HepG2 (cell line): ENCODE data around the gene AHCY. TPM values are rescaled to one million over a fixed set of nuclear protein-coding genes. Genes with fewer than 3 reads are reported as not detected.
A peak's percentile ranks its signal among the peaks of the same experiment; 100 is the strongest.

Experiments
- ARID5B ChIP-seq: IDR thresholded peaks from 2 replicates; pipeline ENCODE4 v1.4.0; 2020; ENCODE audit warnings: mild to moderate bottlenecking, missing genetic modification reagents
- CREM ChIP-seq, 2 experiments: sonication (generic) in 1 of 2; formaldehyde crosslinking in 1 of 2; IDR thresholded peaks; 2 replicates each; pipeline versions ENCODE4 v1.4.0 to v1.6.1; 2016 to 2020; ENCODE audit warnings: antibody characterized with exemption in 1 of 2, mild to moderate bottlenecking in 1 of 2, missing genetic modification reagents in 1 of 2
- FOXA3 ChIP-seq: IDR thresholded peaks from 2 replicates; pipeline ENCODE4 v1.6.1; 2016; ENCODE audit warnings: missing genetic modification reagents, missing compliant biosample characterization
- HNF4G ChIP-seq, 2 experiments: sonication (generic) in 1 of 2; formaldehyde crosslinking in 1 of 2; IDR thresholded peaks; 2 replicates each; pipeline versions ENCODE4 v1.4.0 to v1.6.1; 2011 to 2020; ENCODE audit warnings: borderline replicate concordance in 2 of 2, low read depth in 2 of 2, mild to moderate bottlenecking in 2 of 2, low read length in 1 of 2, missing genetic modification reagents in 1 of 2, moderate library complexity in 1 of 2
- KLF11 ChIP-seq: IDR thresholded peaks from 2 replicates; pipeline ENCODE4 v1.6.1; 2016; ENCODE audit warnings: missing compliant biosample characterization
- MED13 ChIP-seq: sonication (generic); formaldehyde crosslinking; IDR thresholded peaks from 2 replicates; pipeline ENCODE4 v1.5.0; 2020; ENCODE audit warnings: missing genetic modification reagents
- MYNN ChIP-seq: sonication (generic); formaldehyde crosslinking; IDR thresholded peaks from 2 replicates; pipeline ENCODE4 v1.4.0; 2020; ENCODE audit warnings: mild to moderate bottlenecking, low read depth, missing genetic modification reagents
- POLR2AphosphoS2 ChIP-seq: IDR thresholded peaks from 2 replicates; pipeline ENCODE4 v1.6.1; 2011; ENCODE audit warnings: low read depth, low read length, improper control_type of control experiment
- RELA ChIP-seq: sonication (generic); formaldehyde crosslinking; IDR thresholded peaks from 2 replicates; pipeline ENCODE4 v1.4.0; 2020; ENCODE audit warnings: missing genetic modification reagents
- REXO4 ChIP-seq: sonication (generic); formaldehyde crosslinking; IDR thresholded peaks from 2 replicates; pipeline ENCODE4 v1.8.0; 2022; ENCODE audit warnings: missing genetic modification reagents, mild to moderate bottlenecking, borderline replicate concordance
- ZSCAN21 ChIP-seq: sonication (generic); formaldehyde crosslinking; IDR thresholded peaks from 2 replicates; pipeline ENCODE4 v1.8.0; 2022; ENCODE audit warnings: mild to moderate bottlenecking, missing genetic modification reagents, moderate library complexity, borderline replicate concordance
- polyA plus RNA-seq, 8 experiments: library from polyadenylated mRNA; depleted of rRNA in 3 of 8; stranded (reverse) in 7 of 8; unstranded in 1 of 8; fragments of >200 nt; fragmentation: Illumina TruSeq in 4 of 8; extraction: Trizol in 4 of 8; gene quantifications; 2 replicates each; pipeline versions ENCODE4 v1.2.1 to v1.2.3, GENCODE V29; 2011 to 2016; ENCODE audit warnings: low read depth in 4 of 8, missing spikeins in 1 of 8, mixed read lengths in 1 of 8; ENCODE audit not compliant: insufficient read depth in 1 of 8
- total RNA-seq, 5 experiments: library from RNA; depleted of rRNA; stranded (reverse); fragments of >200 nt; fragmentation: Illumina TruSeq; extraction: Trizol; gene quantifications; 2 replicates each; pipeline ENCODE4 v1.2.3, GENCODE V29; 2016; ENCODE audit warnings: low read depth in 1 of 5
- TF ChIP-seq, protein P1 (sequence below), 2 experiments: fragments of 450-650 bp in 1 of 2; sonication (generic) in 1 of 2; formaldehyde crosslinking; IDR thresholded peaks; 2 replicates each; pipeline versions ENCODE4 v1.5.0 to v1.8.0; 2020 to 2022; ENCODE audit warnings: mild to moderate bottlenecking in 1 of 2, missing genetic modification reagents in 1 of 2
- TF ChIP-seq, protein P2 (sequence below): sonication (generic); formaldehyde crosslinking; IDR thresholded peaks from 2 replicates; pipeline ENCODE4 v1.8.0; 2022; ENCODE audit warnings: mild to moderate bottlenecking, missing genetic modification reagents, borderline replicate concordance
- TF ChIP-seq, protein P3 (sequence below): IDR thresholded peaks from 2 replicates; pipeline ENCODE4 v1.6.1; 2012; ENCODE audit warnings: inconsistent platforms
- TF ChIP-seq, protein P4 (sequence below): sonication (generic); formaldehyde crosslinking; IDR thresholded peaks from 2 replicates; pipeline ENCODE4 v1.5.0; 2020; ENCODE audit warnings: mild to moderate bottlenecking, missing genetic modification reagents
- TF ChIP-seq, protein P5 (sequence below): sonication (generic); formaldehyde crosslinking; IDR thresholded peaks from 2 replicates; pipeline ENCODE4 v1.9.0; 2021; ENCODE audit warnings: missing genetic modification reagents, borderline replicate concordance

The AHCY gene
- total and polyA plus RNA-seq, 2 of the 13 experiments (the other 11 are each of a cell fraction or from before 2014, with no cell fraction given): 407 to 419 TPM

- TF ChIP-seq, protein P1, sequence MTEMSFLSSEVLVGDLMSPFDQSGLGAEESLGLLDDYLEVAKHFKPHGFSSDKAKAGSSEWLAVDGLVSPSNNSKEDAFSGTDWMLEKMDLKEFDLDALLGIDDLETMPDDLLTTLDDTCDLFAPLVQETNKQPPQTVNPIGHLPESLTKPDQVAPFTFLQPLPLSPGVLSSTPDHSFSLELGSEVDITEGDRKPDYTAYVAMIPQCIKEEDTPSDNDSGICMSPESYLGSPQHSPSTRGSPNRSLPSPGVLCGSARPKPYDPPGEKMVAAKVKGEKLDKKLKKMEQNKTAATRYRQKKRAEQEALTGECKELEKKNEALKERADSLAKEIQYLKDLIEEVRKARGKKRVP (CRISPR knock-in tag; IDR thresholded peaks at IDR 0.05): no peak
- TF ChIP-seq HNF4G (IDR thresholded peaks at IDR 0.05; ENCODE audit: borderline replicate concordance, low read depth, low read length): no peak; the same call in 1 of the 2 replicates
- no peak for TF ChIP-seq HNF4G (CRISPR knock-in tag; IDR thresholded peaks at IDR 0.05; ENCODE audit: borderline replicate concordance, low read depth)
- TF ChIP-seq FOXA3 (CRISPR knock-in tag): no peak
- TF ChIP-seq ZSCAN21 (CRISPR knock-in tag): no peak
- TF ChIP-seq, protein P2, sequence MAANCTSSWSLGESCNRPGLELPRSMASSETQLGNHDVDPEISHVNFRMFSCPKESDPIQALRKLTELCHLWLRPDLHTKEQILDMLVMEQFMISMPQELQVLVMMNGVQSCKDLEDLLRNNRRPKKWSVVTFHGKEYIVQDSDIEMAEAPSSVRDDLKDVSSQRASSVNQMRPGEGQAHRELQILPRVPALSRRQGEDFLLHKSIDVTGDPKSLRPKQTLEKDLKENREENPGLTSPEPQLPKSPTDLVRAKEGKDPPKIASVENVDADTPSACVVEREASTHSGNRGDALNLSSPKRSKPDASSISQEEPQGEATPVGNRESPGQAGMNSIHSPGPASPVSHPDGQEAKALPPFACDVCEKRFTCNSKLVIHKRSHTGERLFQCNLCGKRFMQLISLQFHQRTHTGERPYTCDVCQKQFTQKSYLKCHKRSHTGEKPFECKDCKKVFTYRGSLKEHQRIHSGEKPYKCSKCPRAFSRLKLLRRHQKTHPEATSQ (CRISPR knock-in tag): no peak
- no peak for TF ChIP-seq REXO4
- TF ChIP-seq, protein P3, sequence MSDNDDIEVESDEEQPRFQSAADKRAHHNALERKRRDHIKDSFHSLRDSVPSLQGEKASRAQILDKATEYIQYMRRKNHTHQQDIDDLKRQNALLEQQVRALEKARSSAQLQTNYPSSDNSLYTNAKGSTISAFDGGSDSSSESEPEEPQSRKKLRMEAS: peak; percentile 47; the same call in 1 of the 2 replicates
- no peak; the same call in 1 of the 2 replicates for TF ChIP-seq MYNN
- TF ChIP-seq RELA (CRISPR knock-in tag): no peak
- TF ChIP-seq, protein P4, sequence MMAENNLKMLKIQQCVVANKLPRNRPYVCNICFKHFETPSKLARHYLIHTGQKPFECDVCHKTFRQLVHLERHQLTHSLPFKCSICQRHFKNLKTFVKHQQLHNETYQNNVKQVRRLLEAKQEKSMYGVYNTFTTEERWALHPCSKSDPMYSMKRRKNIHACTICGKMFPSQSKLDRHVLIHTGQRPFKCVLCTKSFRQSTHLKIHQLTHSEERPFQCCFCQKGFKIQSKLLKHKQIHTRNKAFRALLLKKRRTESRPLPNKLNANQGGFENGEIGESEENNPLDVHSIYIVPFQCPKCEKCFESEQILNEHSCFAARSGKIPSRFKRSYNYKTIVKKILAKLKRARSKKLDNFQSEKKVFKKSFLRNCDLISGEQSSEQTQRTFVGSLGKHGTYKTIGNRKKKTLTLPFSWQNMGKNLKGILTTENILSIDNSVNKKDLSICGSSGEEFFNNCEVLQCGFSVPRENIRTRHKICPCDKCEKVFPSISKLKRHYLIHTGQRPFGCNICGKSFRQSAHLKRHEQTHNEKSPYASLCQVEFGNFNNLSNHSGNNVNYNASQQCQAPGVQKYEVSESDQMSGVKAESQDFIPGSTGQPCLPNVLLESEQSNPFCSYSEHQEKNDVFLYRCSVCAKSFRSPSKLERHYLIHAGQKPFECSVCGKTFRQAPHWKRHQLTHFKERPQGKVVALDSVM (CRISPR knock-in tag): no peak
- no peak for TF ChIP-seq CREM (IDR thresholded peaks at IDR 0.05)
- TF ChIP-seq CREM (CRISPR knock-in tag; IDR thresholded peaks at IDR 0.05): no peak
- TF ChIP-seq ARID5B: no peak
- TF ChIP-seq POLR2AphosphoS2: no peak
- TF ChIP-seq, protein P5, sequence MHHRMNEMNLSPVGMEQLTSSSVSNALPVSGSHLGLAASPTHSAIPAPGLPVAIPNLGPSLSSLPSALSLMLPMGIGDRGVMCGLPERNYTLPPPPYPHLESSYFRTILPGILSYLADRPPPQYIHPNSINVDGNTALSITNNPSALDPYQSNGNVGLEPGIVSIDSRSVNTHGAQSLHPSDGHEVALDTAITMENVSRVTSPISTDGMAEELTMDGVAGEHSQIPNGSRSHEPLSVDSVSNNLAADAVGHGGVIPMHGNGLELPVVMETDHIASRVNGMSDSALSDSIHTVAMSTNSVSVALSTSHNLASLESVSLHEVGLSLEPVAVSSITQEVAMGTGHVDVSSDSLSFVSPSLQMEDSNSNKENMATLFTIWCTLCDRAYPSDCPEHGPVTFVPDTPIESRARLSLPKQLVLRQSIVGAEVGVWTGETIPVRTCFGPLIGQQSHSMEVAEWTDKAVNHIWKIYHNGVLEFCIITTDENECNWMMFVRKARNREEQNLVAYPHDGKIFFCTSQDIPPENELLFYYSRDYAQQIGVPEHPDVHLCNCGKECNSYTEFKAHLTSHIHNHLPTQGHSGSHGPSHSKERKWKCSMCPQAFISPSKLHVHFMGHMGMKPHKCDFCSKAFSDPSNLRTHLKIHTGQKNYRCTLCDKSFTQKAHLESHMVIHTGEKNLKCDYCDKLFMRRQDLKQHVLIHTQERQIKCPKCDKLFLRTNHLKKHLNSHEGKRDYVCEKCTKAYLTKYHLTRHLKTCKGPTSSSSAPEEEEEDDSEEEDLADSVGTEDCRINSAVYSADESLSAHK: no peak
- TF ChIP-seq MED13 (CRISPR knock-in tag): no peak
- no peak for TF ChIP-seq KLF11 (CRISPR knock-in tag)
Observed at GRCh38 chr20:34262488-34263288, 40.5 kb downstream of the AHCY start (continued).
